HPDE6-E6E7 (cell line): Measurements from ENCODE around the gene TENM4.
A peak's percentile ranks its signal among the peaks of the same experiment; 100 is the strongest.

Experiments
- DNase-seq: peaks from one replicate; pipeline ENCODE4 v3.0.0; 2011; ENCODE audit warnings: missing footprints; ENCODE audit errors: extremely low spot score

Gene TENM4

GRCh38 chr11:78744949-78745348 is 695.9 kb downstream of the TENM4 start:
- no peak for DNase-seq

DNA sequence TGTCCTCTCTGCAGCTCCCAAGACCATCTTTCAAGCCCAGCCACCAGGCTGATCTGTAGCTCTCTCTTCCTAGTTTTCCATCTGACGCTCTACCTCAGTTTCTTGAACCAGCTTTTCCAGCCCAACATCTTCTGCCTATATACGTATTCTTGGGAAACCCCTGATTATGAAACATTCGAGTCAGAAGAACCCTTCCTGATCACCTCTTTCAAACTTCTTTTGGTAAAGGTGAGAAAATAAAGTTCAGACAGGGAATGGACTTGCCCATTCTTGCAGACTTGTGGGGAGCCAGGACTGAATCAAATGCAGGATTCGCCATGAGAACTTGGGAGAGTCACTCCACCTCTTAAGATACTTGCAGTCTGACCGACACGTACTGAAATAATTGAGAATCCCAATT is 696.6 kb downstream of the TENM4 start:
- DNase-seq, result no peak

DNA sequence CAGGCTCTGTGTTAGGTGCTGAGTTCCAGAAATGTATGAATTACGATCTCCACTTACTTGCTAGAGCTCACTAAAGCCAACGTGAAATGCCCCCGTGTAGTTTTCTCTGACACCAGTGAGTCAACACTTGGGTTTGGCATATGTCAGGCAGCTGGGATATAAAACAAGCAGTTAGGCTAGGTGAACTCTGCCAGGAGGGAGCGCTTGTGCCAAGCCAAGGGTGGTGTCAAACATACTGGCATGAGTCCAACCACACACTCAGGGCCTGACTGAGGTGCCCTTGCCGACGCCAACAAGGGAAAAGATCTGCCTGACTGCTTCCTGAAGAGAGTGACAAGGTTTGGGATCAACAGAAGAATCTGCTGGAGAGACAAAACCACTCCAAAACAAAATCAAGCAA is 698.4 kb downstream of the TENM4 start:
- DNase-seq, result no peak

DNA sequence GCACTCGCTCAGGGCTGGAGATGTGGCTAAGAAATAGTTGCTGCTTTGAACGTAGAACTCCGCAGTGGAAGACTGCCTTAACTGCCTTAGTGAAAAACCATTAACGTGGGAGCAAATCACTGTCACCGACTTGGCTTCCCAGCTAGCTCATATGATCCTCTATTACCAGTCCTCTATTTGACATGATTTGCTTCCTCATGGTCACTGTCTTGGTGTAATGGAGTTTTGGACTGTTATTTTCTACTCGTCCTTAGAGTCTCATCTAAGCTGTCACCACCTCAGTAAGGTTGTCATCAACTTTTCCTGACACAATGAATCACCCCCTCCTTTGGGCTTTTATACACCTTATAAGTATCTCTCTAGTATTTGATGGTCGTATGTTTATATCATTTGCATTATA is 699.1 kb downstream of the TENM4 start:
- no peak for DNase-seq

GRCh38 chr11:78740199-78741071 is 700.4 kb downstream of the TENM4 start:
- DNase-seq, result no peak

DNA sequence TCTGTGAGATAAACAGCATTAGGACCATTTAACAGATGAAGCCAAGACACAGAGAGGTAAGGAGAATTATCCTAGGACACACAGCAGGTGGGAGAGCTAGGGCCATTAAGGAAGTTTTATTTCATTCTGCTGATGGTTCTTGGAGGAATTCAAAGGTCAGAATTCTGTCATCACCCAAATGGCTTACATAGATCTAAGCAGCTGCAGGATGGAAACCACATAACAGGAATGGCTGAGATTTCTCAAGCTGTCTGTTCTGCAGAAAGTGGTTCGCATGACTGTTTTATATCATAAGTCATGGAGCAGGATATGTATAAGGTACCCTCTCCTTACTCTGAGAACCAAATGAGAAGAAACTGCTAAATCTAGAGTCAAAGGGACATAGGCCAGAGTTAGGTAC is 702.9 kb downstream of the TENM4 start:
- DNase-seq, result no peak

GRCh38 chr11:78737301-78737700 is 703.5 kb downstream of the TENM4 start:
- no peak for DNase-seq

- DNase-seq, result no peak
Observed at GRCh38 chr11:78735711-78736110, 705.1 kb downstream of the TENM4 start.

DNA sequence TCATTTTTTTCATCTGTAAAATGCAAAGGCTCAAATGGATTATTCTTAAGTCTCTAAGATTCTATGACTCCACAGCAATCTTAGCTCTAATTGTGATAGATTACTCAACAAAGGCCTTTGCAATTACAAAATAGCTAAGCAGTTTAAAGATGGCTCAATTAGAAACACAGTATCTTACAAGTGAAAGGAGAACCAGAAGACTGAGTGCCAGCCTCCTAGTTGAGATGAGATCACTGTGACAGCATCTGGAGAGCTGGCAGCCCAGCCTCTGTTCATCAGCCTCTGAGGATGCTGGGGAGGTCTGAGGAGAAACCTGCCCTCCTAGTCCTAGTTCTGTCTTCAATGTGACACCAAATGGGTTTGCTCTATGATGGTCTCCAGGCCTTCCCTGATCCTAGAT is 707.8 kb downstream of the TENM4 start:
- no peak for DNase-seq

DNA sequence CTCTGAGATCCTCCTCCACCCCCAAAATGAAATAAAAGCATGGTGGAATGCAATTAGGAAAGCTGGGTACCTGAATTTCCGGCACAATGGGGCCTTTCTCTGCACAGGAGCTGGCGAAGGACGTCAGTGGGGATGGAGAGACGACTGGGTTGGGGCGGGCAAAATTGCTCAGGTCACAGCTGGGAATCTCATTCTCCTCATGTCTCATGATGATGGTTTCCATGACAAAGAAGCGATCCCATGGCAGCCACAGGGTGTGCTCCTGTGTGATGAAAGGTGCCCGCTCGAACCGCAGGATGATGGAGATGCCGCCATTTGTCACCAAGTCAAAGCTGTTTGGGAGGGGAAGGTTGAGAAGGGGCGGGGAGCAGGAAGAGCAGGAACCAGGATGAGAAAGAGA is 708.6 kb downstream of the TENM4 start:
- DNase-seq, result no peak

- no peak for DNase-seq
Observed at GRCh38 chr11:78731027-78731426, 709.8 kb downstream of the TENM4 start.

- DNase-seq, result no peak
Observed at GRCh38 chr11:78730267-78730824, 710.5 kb downstream of the TENM4 start.

DNA sequence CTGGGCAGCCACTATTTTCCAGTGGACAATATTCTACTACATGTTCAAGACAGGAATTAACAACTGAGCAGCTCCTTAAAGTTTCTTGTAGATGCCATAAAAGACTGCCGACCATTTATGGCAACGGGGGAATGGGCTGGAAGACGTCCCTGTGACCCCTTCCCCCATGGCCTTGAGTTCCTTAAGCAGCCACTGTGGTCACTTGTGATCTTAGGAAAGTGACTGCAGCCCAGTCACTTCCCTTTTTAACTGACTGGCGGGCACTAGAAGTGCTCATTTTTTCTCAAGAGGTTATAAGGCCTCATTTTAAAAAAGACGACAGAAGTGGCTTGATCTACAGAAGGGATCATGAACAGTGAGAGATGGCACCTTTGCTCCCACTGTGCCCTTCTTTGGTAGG is 713.0 kb downstream of the TENM4 start:
- no peak for DNase-seq

- DNase-seq, result no peak
Observed at GRCh38 chr11:78725200-78725599, 715.6 kb downstream of the TENM4 start.

GRCh38 chr11:78722786-78723185 is 718.0 kb downstream of the TENM4 start:
- DNase-seq, result no peak

DNA sequence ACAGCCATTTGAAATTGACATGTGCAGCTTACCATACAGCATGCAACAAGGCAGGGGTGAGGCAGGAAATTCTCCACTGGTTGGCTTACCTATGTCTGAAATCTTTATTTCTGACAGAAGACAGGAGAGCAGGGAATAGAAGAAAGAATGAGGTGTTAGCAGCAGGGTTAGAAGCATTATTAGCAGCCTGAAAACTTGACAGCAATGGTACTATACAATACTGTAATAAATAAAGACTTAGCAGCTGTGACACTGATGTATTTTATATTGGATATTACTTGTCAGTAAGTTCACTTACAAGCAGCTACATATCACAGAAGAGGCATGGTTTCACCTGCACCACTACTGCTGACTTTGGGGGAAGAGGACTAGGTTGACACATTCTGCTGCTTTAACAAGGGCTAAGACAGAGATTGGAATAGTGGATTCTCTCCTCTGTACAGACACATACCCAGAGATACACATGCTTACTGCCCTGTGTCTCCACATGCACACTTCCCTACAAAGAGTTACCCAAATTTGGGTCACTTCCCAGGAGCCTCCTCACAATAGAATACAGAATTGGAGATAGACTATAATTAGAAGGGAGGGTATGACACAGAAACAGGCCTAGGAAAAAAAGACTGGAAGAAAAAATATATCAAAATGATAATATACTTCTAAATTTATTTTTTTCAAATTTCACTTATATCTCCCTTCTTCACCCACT is 720.4 kb downstream of the TENM4 start:
- no peak for DNase-seq

GRCh38 chr11:78717041-78717440 is 723.8 kb downstream of the TENM4 start:
- no peak for DNase-seq

GRCh38 chr11:78715639-78716311 is 725.1 kb downstream of the TENM4 start:
- DNase-seq, result peak; percentile 81

DNA sequence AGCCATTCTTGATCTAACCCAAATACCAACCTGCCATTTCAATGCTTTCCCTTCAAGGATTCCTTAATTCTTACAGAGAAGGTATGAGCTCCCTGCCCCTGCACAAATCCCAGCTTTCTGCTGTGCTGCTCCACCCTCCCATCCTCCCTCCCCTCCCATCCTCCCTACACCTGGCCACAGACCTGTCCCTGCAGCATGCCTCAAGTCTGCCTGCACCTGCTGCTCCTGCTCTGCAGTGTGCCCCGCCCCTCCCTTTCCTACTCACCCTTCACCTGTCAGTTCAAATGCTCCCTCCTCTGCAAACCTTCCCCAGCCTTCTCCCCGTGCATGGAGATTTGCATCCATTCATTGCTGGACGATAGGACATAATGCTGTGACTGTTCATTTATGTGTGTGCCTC is 726.3 kb downstream of the TENM4 start:
- no peak for DNase-seq

DNA sequence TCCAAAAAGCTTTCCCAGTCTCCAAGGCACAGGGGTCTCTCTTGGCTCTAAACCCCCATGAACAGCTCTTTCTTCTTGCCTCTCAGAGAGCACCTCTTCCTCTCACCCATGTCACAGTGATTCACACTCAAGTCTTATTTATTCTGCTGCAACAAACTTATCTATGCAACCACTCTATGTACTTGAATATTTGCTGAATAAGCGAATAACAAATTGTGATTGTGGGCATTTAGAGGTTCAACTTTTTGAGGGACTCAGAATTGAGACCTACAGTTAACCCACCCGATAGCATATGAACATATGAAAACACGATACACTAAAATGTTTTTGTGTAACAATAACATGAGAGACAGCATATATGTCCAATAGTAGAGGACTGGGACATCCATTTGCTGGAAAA is 729.1 kb downstream of the TENM4 start:
- no peak for DNase-seq

DNA sequence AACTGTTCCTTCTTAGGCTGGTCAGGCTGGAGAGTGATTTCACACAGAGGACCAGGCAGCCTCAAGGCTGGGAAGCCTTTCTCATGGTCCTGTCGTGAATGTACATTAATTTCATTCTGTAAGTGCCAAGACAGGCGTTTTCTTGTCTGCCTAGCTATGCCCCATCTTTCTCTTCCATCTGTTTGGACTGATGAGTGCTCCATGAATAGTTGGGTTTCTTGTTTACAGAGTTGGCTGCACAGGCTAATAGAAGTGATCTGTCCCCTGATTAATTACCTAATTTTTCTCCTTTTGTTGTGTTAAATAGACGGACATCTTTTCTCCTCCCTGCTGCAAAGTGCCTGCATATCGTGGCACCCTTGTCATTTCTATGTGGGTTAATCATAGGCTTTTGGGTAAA is 730.4 kb downstream of the TENM4 start:
- no peak for DNase-seq

DNA sequence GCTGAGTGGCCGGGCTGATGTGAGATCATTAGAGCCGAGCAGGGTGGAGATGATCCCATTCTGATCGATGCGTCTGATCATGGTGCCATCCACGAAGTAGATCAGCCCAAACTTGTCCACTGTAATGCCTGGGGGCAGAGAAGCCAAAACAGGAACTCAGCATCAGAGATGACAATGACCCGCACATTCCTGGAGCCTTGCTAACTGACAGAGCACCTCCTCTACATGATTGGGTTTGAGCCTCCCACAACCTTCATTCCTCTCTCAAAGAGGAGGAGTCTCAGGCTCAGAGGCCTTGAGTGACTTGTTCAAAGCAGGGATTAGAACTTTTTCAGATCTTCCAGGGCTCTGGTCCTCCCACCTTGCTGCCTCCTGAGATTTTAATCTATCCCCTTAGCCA is 732.4 kb downstream of the TENM4 start:
- peak; percentile 22 for DNase-seq
